ENCODE results near the gene TNFAIP8.

Gene TNFAIP8

DNA sequence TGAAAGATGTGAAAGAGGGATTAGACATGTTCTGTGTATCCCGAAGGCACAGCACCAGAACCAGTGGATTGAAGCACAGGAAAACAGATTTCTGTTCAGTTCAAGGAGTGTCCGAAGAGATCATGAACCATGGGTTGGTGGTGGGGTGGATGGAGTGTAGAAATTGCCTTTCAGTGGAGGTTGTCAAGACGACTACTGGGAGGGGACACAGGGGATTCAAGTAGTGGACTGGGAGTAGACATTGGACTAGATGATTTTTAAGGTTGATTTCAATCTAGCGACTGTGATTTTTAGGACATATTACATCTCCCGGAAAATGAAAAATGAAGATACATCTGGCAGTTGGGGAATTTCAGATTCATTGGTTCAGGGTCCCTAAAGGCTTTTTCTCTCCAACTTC, 35.9 kb upstream of the TNFAIP8 start:
- no peak for DNase-seq (ENCODE audit: low read depth, low spot score)
- in situ Hi-C loops (cut with HindIII; ENCODE audit: low sequenced_read_pairs) = no loop called here
- no peak for TF ChIP-seq CTCF (IDR thresholded peaks at IDR 0.05; ENCODE audit: low read depth, low read length)
- H3K4me3 ChIP-seq (ENCODE audit: low read depth, low read length) = no peak overlapping the region

GRCh38 chr5:119321569-119322311, 34.1 kb upstream of the TNFAIP8 start:
- no peak overlapping the region for H3K4me3 ChIP-seq (ENCODE audit: low read depth, low read length)
- in situ Hi-C loops (cut with HindIII; ENCODE audit: low sequenced_read_pairs) = no loop called here
- TF ChIP-seq CTCF (IDR thresholded peaks at IDR 0.05; ENCODE audit: low read depth, low read length) = no peak
- DNase-seq (ENCODE audit: low read depth, low spot score) = no peak

DNA sequence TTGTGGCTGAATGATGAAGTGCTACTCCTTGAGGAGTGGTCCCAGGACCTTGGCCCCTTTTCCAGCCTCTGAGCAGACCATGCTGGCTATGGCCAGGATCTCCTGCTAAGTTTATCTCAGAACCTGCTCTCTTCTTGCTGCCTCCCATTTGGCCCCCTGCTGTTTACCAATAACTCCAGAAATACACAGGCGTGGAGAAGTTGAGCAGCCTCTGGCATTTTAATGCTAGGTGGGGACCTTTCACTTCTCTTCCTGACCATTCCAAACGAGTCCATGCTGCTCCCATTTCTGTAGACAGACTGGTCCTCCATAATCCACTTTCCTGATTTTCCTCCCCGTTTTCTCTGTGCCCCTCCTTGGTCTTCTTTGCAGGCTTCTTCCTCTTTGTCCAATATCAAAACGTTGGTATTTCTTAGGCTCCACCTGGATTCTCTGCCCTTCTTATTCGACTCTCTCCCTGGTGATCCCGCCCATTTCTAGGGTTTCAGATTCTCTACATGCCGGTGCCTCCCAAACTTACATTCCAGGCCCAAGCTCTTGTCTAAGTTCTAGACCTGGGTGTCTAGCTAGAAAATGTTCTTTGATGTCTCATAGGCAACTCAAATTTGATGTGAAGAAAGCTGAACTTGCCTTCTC, 33.4 kb upstream of the TNFAIP8 start:
- TF ChIP-seq CTCF (IDR thresholded peaks at IDR 0.05; ENCODE audit: low read depth, low read length) = no peak
- no peak overlapping the region for H3K4me3 ChIP-seq (ENCODE audit: low read depth, low read length)
- in situ Hi-C loops (cut with HindIII; ENCODE audit: low sequenced_read_pairs) = no loop called here
- no peak for DNase-seq (ENCODE audit: low read depth, low spot score)

- no peak overlapping the region for H3K4me3 ChIP-seq (ENCODE audit: low read depth, low read length)
- in situ Hi-C loops (cut with HindIII; ENCODE audit: low sequenced_read_pairs) = no loop called here
- no peak for DNase-seq (ENCODE audit: low read depth, low spot score)
Observed at GRCh38 chr5:119322948-119323537, 32.8 kb upstream of the TNFAIP8 start.

DNA sequence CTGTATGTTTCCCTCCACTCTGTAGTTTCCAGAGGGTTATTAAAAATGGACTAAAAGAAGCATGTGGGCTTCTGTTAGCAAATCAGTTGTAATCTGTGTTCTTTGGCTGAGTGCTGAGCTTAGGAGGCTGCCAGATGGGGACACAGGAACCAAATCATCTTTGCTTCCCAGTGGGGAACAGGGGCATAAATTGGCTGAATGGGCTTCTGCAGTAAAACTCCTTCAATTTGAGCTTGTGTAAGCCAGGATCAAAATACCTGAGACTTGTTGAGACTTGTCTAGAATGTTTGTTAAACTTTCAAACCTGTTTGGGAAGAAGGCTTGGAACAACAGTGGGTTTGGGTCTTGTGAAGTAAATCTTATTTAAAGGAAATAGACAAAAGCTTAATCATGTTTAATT, 32.2 kb upstream of the TNFAIP8 start:
- no peak for TF ChIP-seq CTCF (IDR thresholded peaks at IDR 0.05; ENCODE audit: low read depth, low read length)
- DNase-seq (ENCODE audit: low read depth, low spot score) = peak; percentile 62
- no peak overlapping the region for H3K4me3 ChIP-seq (ENCODE audit: low read depth, low read length)
- in situ Hi-C loops (cut with HindIII; ENCODE audit: low sequenced_read_pairs) = no loop called here

More at GRCh38 chr5:119322948-119323537, 32.8 kb upstream of the TNFAIP8 start:
- TF ChIP-seq CTCF (IDR thresholded peaks at IDR 0.05; ENCODE audit: low read depth, low read length) = no peak

- in situ Hi-C loops (cut with HindIII; ENCODE audit: low sequenced_read_pairs) = no loop called here
- no peak overlapping the region for H3K4me3 ChIP-seq (ENCODE audit: low read depth, low read length)
Observed at GRCh38 chr5:119324842-119325241, 31.0 kb upstream of the TNFAIP8 start.

More at GRCh38 chr5:119324842-119325241, 31.0 kb upstream of the TNFAIP8 start:
- DNase-seq (ENCODE audit: low read depth, low spot score) = no peak
- TF ChIP-seq CTCF (IDR thresholded peaks at IDR 0.05; ENCODE audit: low read depth, low read length) = no peak
